NCI-H446 (cell line): ENCODE results near the gene SMIM41.
A peak's percentile ranks its signal among the peaks of the same experiment; 100 is the strongest.

Experiments
- DNase-seq, 2 experiments: peaks; one replicate each; lab custom pipeline; 2025; lab: John Stamatoyannopoulos, UW

Gene SMIM41

DNA sequence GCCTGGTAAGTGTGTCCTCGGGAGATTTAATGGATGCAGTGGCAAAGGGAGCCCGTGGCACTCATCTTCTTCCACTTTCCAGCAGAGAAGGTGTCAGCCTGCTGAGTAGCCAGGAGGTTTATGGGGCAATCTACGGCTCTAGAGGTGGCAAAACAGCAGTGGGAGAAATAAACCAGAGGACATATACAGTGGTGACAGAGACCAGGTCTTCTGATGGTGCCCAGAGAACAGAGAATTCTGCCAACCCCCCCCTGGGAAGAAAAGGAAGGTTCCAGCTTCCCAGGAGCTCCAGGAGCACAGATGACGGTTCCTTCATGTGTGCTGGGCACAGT, 43.0 kb downstream of the SMIM41 start:
- DNase-seq, result no peak

- DNase-seq, result no peak
Measured at GRCh38 chr12:52122904-52123303, 43.4 kb downstream of the SMIM41 start.

- DNase-seq, result no peak
Measured at GRCh38 chr12:52123487-52124186, 44.1 kb downstream of the SMIM41 start.

DNA sequence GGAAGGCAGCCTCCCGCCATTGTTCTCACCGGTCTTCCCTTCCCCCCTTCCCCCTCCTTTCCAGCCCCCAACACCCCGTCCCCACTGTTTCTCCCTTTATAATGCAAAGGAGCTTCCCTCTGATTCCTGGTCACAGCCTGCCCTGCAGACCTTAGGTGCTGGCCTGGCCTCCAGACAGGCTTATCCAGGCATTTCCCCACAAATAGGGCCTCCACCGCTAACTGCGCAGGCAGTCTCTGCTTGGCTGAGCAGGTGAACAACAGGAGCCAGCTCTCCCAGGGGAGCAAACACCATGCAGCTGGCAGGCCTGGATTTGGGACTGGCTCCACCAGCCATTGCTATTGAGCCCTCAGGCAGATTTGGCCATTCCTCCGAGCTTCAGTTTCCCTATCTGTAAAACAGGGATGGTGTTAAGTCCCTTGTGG, 46.0 kb downstream of the SMIM41 start:
- no peak for DNase-seq

- DNase-seq, result no peak
Measured at GRCh38 chr12:52126050-52126604, 46.6 kb downstream of the SMIM41 start.

- DNase-seq, result no peak
Measured at GRCh38 chr12:52126605-52127578, 47.4 kb downstream of the SMIM41 start.

DNA sequence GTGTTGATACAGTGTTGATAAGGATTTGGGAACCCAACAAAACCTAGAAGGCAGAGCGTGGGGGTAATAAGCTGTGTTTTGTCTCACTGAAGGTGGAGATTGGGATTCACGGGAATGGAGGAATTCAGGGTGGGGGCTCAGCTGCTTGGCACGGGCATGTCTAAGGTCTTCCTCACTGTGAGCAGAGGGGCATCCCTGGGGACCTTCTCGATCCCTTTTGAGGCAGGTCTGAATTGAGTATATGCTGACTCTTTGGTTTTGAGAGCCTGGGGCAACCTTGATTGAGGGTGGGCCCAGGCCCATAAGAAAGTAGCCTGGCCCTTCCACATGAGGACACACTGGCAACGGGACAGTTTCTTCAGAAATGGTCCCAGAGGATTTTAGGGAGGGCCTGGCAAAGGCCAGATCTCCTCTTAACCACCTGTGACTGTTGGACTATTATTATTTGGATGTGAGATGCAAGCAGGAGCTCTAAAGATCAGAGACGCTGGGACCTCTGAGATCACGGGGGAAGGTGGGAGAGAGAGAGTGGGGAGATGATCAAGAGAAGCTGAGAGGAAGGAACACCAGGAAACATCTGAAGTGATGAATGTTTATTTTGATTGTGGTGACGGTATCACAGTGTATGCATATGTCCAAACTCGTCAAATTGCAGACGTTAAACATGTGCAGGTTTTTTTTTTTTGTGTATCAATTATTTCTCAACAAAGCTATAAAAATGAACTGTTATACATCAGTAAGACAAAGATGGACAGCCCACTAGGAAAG, 48.4 kb downstream of the SMIM41 start:
- DNase-seq, result no peak

DNA sequence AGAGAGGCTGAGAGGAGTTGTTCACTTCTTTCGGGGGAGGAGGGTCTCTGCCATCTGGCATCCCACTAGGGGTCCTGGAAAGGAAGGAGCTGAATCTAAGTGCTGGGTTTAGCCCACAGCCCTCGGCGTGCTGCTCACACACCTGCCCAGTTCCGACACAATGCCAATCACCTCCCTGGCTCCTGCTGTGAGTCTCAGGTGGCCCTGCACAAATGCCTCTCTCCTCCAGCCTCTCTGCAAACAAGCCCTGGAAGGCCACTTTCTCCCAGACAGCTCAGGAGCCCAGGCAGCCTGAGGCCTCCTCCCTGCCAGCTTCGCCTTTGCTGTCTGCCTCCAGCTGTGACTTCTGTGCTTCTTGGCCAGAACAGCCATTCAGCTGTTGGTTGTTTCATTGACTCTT, 51.2 kb downstream of the SMIM41 start:
- DNase-seq, result peak; percentile 69 to 83

GRCh38 chr12:52132754-52133161, 53.3 kb downstream of the SMIM41 start:
- peak in 1 of 2 experiments; percentile 56 for DNase-seq

DNA sequence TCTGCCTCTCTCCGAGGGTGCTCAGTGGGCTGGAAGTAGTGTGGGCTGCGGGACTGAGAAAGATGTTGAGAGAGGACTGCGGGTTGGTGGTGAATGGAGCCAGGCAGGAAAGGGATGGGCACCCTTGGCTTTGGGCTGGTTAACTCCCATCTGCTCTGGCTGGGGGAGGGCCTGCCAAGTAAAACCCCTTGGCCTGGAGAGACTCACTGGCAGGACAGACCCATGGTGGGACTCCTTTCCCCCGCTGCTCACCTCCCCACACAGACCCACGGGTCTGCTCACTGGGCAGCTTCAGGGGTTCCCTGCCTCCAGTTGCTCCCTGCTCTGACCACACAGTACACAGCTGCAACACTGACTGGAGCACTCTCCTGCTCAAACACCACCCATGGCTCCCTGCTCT, 58.2 kb downstream of the SMIM41 start:
- DNase-seq, result no peak

DNA sequence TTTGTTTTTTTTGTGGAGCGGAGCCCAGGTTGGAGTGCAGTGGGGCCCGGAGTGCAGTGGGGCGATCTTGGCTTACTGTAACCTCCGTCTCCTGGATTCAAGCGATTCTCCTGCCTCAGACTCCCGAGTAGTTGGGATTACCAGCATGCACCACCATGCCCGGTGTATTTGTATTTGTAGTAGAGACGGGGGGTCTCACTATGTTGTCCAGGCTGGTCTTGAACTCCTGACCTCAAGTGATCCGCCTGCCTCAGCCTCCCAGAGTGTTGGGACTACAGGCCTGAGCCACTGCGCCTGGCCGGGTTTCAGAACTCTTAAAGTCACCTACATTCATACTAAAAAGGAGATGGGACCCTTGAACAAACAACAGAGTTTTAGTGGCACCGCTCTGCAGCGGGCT, 59.6 kb downstream of the SMIM41 start:
- no peak for DNase-seq

DNA sequence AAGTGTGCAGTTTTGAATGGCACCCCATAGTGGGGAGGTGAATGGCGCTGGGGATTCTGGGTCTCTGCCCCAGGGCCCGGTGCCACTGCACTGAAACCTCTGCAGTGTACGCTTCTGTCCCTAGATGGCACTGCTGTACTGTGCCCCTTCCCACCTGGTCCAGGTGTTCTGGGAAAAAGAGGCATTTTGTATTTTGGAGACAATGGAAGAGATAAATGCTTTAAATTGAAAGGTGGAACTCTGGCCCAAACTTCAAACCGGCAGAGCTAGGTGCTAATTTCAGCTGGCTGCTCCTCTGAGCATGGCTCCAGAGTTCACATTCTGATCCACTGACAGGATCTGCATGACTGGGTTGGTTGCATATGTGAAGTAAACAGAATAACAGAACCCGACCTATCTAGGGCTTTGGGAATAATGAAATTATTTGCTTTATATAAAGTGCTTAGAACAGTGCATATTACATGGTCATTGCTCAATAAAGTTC, 60.1 kb downstream of the SMIM41 start:
- DNase-seq, result no peak

DNA sequence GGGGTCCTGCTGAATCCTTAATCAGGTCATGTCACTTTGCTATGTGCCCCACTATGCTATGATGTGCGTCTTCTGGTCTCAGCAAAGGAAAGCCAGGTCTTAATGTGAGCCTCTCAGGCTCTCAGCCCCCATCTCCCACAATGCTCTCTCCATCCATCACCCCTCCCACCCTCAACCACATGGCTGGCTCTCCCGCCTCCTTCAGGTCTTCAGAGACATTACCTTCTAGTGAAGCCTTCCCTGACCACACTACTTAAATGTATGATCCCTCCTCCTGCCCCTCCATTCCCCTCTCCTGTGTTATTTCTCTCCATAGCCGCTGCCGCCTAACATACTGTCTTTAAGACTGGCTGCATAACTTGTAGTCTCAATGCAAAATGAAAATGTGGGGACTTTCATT, 61.8 kb downstream of the SMIM41 start:
- DNase-seq, result no peak

- DNase-seq, result no peak
Measured at GRCh38 chr12:52141875-52142274, 62.4 kb downstream of the SMIM41 start.

DNA sequence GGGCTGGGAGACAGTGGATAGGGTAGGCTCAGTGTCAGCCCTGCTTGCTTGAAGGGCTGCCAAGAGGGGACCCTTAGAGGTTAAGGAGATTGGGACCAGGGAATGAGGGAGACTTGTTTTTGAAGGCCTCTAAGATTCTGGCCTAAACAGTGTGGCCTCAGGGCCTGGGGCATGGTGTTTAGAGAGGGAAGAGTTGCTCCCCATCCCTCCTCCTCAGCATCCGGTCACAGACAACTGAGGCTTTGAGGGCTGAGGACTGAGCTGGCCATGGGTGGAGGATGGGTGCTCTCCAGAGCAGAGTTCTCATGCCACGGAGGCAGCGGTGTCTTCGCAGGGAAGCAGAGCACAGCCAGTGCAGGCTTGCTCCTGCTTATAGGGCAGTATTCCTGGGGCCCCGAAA, 62.9 kb downstream of the SMIM41 start:
- no peak for DNase-seq

- DNase-seq, result no peak
Measured at GRCh38 chr12:52144512-52145227, 65.2 kb downstream of the SMIM41 start.

GRCh38 chr12:52145228-52146088, 66.0 kb downstream of the SMIM41 start:
- DNase-seq, result no peak

DNA sequence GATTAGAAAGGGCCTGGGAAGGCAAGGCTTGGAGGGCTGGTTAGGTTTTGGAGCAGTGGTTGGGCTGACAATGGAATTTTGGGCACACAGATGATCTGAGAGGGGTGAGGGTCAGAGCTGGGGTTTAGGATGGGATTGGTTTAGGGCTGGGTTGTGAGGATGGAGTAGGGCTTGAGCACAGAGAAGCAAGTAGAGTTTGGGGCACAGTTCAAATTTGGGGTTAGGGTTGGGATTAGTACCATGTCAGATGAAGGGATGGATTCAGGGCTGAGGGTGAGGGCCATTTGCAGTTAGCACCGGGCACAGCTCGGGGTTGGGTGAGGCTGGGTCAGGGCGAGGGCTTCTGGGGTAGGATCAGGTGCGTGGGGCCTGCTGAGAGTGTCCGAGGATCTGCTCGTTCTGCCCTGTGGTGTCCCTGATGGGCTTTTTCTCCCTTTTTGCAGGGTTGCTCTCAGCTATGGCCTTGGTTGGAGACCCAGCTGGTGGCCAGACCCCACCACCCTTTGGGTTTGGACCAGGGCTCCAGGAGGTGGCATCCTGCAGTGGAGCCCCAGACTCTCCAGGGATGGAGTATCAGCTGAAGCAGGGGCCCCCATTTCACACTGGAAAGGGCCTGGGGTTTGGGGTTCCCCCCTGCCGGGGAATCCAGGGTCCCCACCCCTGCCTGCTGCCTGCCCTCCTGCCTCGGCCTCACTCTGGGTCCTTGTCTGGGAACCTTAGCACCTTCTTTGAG, 66.8 kb downstream of the SMIM41 start:
- no peak for DNase-seq

- no peak for DNase-seq
Measured at GRCh38 chr12:52146822-52147366, 67.4 kb downstream of the SMIM41 start.
